Left lung (tissue), 10 donors: ENCODE measurements around the gene EXOC3L4. TPM values are rescaled to one million over a fixed set of nuclear protein-coding genes. Genes with fewer than 3 reads are reported as not detected.
A peak's percentile ranks its signal among the peaks of the same experiment; 100 is the strongest.

ENCODE experiments used
- ATAC-seq: fragments of 200-7000 bp; cut with Tn5 transposase; one replicate; pipeline ENCODE4 v1.9.1; 2020; ENCODE audit warnings: moderate library complexity
- DNase-seq, 4 donors: peaks; one replicate each; pipeline ENCODE4 v3.0.0-alpha.2; 2013 to 2020
- H3K27ac ChIP-seq, 2 donors: fragments of 200-600 bp; sonication (generic) in 1 of 2; one replicate each; pipeline versions ENCODE4 v1.5.0 to v1.8.0; 2020 to 2021
- H3K27me3 ChIP-seq, 2 donors: fragments of 200-600 bp; sonication (generic) in 1 of 2; one replicate each; pipeline versions ENCODE4 v1.5.0 to v1.8.0; 2020 to 2021
- H3K36me3 ChIP-seq, 2 donors: fragments of 200-600 bp; sonication (generic) in 1 of 2; one replicate each; pipeline versions ENCODE4 v1.5.0 to v1.8.0; 2020 to 2021
- H3K4me1 ChIP-seq, 2 donors: fragments of 200-600 bp; one replicate each; pipeline ENCODE4 v1.8.0; 2021
- H3K4me3 ChIP-seq, 2 donors: fragments of 200-600 bp; sonication (generic) in 1 of 2; one replicate each; pipeline versions ENCODE4 v1.5.0 to v1.8.0; 2020 to 2021; ENCODE audit warnings: mild to moderate bottlenecking in 1 of 2
- H3K9me3 ChIP-seq, 2 donors: fragments of 200-600 bp; sonication (generic) in 1 of 2; one replicate each; pipeline versions ENCODE4 v1.5.0 to v1.8.0; 2020 to 2021
- intact Hi-C, 2 donors: fragments of 100-400 bp; cut with DNase I; formaldehyde crosslinking; loops; one replicate each; pipeline versions ENCODE4 v1.11.2 to v1.14.2; 2022
- polyA plus RNA-seq, 6 donors: library from polyadenylated mRNA; unstranded; fragments of 120-200 nt; gene quantifications; one replicate each; pipeline ENCODE4 v1.2.1, GENCODE V29; 2013; ENCODE audit not compliant: insufficient read length in 6 of 6
- total RNA-seq, 2 donors: library from RNA; stranded (reverse); fragmentation: NEBNext Ultra II Directional; extraction: Animal tissue kit (Norgen Biotek cat#: 25700); gene quantifications; one replicate each; pipeline ENCODE4 v1.2.1, GENCODE V29; 2021
- TF ChIP-seq, protein P1 (sequence below), 2 donors: fragments of 200-600 bp; sonication (generic) in 1 of 2; IDR thresholded peaks; one replicate each; pipeline versions ENCODE4 v1.5.0 to v1.8.0; 2021; ENCODE audit warnings: antibody characterized with exemption in 2 of 2
- donor health status: DM: no; HTN: yes; CAD: no.
- donor health status: DM: no; HTN: no; CAD: no.

The EXOC3L4 gene
- total and polyA plus RNA-seq, 8 donors: 1.9 to 6.2 (median 3.7) TPM

DNA sequence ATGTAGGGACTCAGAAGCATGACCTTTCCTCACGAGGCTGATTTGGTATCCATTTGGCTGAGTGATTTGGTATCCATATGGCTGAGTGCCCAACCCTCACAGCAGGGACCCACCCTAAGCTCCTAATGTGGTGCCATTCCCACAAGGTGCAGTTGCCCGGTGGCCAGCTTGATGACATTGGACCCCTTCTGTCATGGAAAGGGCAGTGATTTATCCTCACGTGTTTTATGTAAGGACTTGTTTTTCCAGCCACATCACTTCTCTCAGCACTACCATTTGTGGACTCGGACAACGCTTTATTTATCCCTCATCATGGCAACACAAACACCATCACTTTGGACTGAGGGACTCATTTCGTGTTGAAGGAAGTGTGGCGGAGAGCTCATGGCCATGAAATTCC lies 28.7 kb upstream of the EXOC3L4 start:
- ATAC-seq: no peak
- no peaks in the 10 kb centered on the region for H3K36me3 ChIP-seq
- TF ChIP-seq, protein P1, sequence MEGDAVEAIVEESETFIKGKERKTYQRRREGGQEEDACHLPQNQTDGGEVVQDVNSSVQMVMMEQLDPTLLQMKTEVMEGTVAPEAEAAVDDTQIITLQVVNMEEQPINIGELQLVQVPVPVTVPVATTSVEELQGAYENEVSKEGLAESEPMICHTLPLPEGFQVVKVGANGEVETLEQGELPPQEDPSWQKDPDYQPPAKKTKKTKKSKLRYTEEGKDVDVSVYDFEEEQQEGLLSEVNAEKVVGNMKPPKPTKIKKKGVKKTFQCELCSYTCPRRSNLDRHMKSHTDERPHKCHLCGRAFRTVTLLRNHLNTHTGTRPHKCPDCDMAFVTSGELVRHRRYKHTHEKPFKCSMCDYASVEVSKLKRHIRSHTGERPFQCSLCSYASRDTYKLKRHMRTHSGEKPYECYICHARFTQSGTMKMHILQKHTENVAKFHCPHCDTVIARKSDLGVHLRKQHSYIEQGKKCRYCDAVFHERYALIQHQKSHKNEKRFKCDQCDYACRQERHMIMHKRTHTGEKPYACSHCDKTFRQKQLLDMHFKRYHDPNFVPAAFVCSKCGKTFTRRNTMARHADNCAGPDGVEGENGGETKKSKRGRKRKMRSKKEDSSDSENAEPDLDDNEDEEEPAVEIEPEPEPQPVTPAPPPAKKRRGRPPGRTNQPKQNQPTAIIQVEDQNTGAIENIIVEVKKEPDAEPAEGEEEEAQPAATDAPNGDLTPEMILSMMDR (IDR thresholded peaks at IDR 0.05): no peak
- H3K4me1 ChIP-seq: peaks cover 0 to 19% of the 10 kb centered on the region in 2 donors
- no peaks in the 10 kb centered on the region for H3K9me3 ChIP-seq
- no peaks in the 10 kb centered on the region for H3K27me3 ChIP-seq
- DNase-seq: no peak
- peak overlapping the region in 1 of 2 donors; percentile 48 for H3K27ac ChIP-seq
- H3K4me3 ChIP-seq: no peak overlapping the region
- intact Hi-C loops: no loop called here

DNA sequence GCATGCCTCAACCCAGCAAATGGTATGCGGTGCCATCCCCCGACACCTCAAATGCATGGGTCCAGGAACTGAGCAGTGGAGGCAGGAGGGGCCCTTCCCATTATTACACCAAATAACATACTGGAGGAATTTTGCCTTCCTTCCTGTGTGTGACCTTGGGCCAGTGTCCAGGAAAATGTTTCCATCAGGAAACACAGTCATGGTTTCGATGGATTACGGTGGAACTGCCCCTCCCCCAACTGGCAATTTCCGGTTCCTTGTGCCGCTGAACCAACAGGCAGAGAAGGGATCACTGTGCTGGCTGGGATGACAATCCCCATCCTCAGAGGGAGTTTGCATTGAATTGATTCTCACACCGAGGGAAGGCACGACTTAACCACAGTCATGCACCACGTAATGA lies 28.1 kb upstream of the EXOC3L4 start:
- peaks cover 0 to 23% of the 10 kb centered on the region in 2 donors for H3K4me1 ChIP-seq
- TF ChIP-seq, protein P1 (IDR thresholded peaks at IDR 0.05): no peak
- no peak for ATAC-seq
- no peaks in the 10 kb centered on the region for H3K9me3 ChIP-seq
- intact Hi-C loops: no loop called here
- no peak overlapping the region for H3K4me3 ChIP-seq
- no peaks in the 10 kb centered on the region for H3K27me3 ChIP-seq
- no peaks in the 10 kb centered on the region for H3K36me3 ChIP-seq
- H3K27ac ChIP-seq: peak overlapping the region in 1 of 2 donors; percentile 72
- peak in 1 of 4 donors; percentile 37 for DNase-seq

DNA sequence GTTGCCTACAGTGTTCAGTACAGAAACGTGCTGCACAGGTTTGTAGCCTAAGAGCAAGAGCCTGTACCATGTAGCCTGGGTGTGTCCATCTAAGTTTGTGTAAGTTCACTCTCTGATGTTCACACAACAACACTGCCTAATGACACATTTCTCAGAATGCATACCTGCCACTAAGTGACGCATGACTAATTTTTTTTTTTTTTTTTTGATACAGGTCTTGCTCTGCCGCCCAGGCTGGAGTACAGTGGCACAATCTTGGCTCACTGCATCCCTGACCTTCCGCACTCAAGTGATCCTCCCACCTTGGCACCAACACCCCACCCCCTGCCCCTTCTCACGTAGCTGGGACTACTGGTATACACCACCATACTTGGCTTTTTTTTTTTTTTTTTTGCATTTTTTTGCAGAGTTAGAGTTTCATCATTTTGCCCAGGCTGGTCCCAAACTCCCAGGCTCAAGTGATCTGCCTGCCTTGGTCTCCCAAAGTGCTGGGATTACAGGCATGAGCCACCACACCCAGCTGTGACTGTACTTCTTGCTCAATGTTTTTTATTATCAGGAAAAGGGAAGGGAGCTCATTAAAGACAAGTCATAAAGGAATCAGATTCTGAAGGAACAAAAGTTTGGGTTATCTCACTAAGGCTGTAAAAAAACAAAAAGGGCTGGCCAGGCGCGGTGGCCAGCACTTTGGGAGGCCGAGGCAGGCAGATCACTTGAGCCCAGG lies 27.1 kb upstream of the EXOC3L4 start:
- H3K4me3 ChIP-seq: no peak overlapping the region
- H3K9me3 ChIP-seq: no peaks in the 10 kb centered on the region
- peaks cover 0 to 30% of the 10 kb centered on the region in 2 donors for H3K4me1 ChIP-seq
- H3K27ac ChIP-seq: peak overlapping the region in 1 of 2 donors; percentile 72
- no peak for DNase-seq
- peak; percentile 58 for ATAC-seq
- intact Hi-C loops: no loop called here
- no peaks in the 10 kb centered on the region for H3K27me3 ChIP-seq
- TF ChIP-seq, protein P1 (IDR thresholded peaks at IDR 0.05): no peak
- no peaks in the 10 kb centered on the region for H3K36me3 ChIP-seq

DNA sequence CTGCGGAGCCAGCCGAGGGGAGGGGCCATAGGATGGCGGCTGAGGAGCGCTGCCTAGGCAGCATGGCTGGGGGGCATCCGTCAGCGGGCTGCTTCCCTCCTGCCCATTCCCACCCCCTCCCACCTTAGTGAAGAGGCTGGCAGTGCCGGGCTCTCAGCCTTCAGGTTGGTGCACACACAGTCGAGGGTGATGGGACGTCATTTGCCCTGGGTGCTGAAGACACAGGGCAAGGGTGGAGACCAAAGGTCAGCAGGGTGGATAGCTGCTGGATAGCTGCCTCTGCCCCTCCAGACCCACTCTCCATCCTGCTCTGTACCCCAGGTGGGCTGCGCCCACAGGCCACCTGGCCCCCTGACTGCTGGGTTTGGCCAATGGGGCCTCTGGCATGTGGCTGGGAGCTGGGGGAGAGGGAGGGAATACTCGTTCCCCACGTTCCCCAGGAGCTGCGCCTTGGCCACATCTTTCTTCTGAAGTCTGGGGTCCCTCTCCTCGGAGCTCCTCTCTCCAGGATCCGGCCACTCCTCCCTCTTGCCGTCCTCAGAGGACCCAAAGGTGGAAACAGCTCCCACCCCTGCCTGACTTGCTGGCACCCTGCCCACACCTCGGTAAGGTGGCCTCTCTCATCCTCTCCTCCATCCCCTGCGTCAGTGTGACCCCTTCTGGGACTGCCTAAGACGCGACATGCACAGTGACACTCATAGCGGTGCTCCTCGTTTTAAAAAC lies 26.0 kb upstream of the EXOC3L4 start:
- intact Hi-C loops: no loop called here
- TF ChIP-seq, protein P1 (IDR thresholded peaks at IDR 0.05): no peak
- Histone ChIP-seq H3K27me3 (no peaks in the 10 kb centered on the region), H3K4me3 (no peak overlapping the region), H3K4me1 (peaks cover 0 to 32% of the 10 kb centered on the region in 2 donors), H3K9me3 (no peaks in the 10 kb centered on the region), H3K36me3 (no peaks in the 10 kb centered on the region), H3K27ac (peak overlapping the region in 1 of 2 donors; percentile 72)
- no peak for DNase-seq
- no peak for ATAC-seq

DNA sequence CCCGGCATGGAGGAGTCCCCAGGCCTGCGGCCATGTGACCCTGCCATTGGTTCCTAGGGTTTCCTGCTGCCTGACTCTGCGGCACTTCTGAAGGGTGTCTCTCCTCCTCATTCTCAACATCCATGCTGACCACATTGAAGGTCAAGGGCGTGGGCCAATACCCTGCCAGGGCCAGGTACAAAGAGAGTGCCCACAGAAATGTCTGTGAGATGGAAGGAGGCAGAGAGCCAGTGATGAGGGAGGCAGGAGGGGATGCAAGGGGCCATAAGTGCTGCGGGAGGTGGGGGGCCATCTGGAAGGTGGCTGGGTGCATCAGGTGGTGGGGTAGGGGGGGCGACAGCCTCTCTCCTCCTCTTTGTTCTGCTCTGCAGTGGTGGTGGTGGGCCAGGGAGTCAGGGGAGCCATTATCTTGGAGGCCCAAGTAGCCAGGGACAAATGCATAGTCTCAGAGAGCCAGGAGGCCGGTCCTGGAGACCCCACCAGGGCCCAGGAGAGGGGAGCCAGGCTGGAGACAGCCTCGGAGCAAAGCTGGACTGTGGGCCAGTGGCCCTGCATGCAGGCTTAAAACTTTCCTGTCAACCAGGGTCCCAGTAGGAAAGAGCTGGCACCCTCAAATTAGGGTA lies 24.2 kb upstream of the EXOC3L4 start:
- intact Hi-C loops: no loop called here
- Histone ChIP-seq H3K27ac (no peak overlapping the region), H3K36me3 (no peaks in the 10 kb centered on the region)

More for the DNA sequence above, 24.2 kb upstream of the EXOC3L4 start:
- TF ChIP-seq, protein P1 (IDR thresholded peaks at IDR 0.05): no peak
- peaks cover 0 to 7% of the 10 kb centered on the region in 2 donors for H3K27me3 ChIP-seq
- ATAC-seq (no peak), DNase-seq (no peak)
- no peak overlapping the region for H3K4me3 ChIP-seq
- H3K9me3 ChIP-seq: no peaks in the 10 kb centered on the region
- peaks cover 3 to 40% of the 10 kb centered on the region in 2 donors for H3K4me1 ChIP-seq
